GM12872 (cell line): ENCODE results near the gene PAOX.

Source experiments
- TF ChIP-seq, protein P1 (sequence below): IDR thresholded peaks from 3 replicates; pipeline ENCODE4 v1.5.1; 2011; ENCODE audit warnings: low read depth, mild to moderate bottlenecking, low read length, moderate library complexity; ENCODE audit not compliant: insufficient read depth

The PAOX gene

DNA sequence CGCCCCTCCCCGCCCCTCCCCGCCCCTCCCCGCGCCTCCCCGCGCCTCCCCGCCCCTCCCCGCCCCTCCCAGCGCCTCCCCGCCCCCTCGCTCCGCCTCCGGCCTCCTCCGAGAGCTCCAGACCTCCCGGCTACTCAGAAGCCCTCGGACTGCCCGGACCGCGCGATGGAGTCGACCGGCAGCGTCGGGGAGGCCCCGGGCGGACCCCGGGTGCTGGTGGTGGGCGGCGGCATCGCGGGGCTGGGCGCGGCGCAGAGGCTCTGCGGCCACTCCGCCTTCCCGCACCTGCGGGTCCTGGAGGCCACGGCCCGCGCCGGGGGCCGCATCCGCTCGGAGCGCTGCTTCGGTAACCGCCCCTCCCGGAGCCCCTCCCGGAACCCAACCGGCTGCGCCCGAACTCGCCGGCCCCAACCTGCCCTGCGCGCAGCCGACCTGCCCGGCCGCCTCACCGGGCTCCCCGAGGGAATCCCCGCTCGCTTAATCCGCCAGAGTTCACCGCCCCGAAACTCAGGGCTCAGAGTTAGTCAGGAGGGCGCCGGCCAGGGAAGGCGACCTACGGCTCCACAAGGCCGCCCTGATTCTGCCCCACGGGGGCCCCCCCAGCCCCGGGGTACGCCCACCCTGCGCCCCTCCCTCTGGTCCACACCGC, at the start of gene PAOX:
PAOX (plus strand) TSS at position 111 of the 649 bp plus-strand sequence; CDS start at position 166, 55 bp downstream.
- TF ChIP-seq, protein P1, sequence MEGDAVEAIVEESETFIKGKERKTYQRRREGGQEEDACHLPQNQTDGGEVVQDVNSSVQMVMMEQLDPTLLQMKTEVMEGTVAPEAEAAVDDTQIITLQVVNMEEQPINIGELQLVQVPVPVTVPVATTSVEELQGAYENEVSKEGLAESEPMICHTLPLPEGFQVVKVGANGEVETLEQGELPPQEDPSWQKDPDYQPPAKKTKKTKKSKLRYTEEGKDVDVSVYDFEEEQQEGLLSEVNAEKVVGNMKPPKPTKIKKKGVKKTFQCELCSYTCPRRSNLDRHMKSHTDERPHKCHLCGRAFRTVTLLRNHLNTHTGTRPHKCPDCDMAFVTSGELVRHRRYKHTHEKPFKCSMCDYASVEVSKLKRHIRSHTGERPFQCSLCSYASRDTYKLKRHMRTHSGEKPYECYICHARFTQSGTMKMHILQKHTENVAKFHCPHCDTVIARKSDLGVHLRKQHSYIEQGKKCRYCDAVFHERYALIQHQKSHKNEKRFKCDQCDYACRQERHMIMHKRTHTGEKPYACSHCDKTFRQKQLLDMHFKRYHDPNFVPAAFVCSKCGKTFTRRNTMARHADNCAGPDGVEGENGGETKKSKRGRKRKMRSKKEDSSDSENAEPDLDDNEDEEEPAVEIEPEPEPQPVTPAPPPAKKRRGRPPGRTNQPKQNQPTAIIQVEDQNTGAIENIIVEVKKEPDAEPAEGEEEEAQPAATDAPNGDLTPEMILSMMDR = no peak

DNA sequence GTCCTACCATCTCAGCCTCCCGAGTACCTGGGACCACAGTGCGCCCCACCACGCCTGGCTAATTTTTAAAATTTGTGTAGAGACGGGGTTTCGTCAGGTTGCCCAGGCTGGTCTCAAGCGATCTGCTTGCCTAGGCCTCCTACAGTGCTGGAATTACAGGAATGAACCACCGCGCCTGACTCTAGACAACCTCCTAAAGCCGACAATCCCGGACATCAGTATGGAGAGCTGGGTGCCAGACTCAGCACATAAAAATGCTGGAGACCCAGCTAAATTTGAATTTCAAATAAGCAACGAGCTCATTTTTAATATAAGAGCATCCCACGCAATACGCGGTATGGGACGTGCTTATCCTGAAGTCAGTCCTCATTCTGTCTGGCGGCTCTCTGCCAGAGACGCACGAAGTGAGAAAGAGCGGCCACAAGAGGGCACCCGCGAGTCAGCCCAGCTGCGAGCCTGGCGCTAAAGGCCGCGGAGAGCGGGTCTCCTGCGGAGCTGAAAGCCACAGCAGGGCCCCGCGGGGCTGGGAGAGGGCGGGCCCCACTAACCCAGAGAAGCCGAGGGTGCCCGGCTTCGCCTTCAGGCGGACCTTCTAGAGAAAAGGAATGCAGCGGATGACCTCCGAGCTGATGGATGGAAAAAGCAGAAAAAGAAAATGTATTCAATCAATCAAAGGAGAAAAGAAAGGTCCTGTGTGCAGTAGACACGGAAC, 49.4 kb upstream of the PAOX start:
- TF ChIP-seq, protein P1 = peak; percentile 90

DNA sequence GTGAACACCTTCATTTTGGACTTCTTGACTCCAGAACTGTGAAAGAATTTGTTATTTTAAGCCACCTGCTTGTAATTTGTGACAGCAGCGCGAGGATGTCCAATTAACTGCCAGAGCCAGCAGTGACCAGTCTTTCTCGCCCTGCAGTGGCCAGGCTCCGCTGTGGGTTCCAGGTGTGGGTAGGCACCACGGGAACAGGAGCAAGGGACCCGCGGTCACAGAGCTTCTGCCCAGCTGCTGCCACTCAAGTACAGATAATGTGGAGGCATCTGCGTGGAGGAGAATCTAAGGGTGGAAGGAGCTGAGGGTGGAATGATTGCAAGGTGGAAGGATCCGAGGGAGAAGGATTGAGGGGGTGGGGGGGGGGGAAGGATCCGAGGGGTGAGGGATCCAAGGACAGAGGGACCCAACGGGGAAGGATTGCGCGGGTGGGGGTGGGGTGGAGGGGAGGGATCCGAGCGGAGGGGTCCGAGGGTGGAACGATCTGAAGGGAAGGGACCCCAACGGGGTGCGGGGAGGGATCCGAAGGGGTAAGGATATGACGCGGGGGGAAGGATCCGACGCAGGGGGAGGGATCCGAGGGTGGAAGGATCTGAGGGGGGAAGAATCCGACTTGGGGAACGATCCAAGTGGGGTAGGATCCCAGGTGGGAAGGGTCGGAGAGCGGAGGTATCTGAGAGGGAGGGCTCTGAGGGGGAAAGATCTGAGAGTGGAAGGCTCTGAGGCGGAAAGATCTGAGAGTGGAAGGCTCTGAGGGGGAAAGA, 45.9 kb upstream of the PAOX start:
- TF ChIP-seq, protein P1 = no peak

DNA sequence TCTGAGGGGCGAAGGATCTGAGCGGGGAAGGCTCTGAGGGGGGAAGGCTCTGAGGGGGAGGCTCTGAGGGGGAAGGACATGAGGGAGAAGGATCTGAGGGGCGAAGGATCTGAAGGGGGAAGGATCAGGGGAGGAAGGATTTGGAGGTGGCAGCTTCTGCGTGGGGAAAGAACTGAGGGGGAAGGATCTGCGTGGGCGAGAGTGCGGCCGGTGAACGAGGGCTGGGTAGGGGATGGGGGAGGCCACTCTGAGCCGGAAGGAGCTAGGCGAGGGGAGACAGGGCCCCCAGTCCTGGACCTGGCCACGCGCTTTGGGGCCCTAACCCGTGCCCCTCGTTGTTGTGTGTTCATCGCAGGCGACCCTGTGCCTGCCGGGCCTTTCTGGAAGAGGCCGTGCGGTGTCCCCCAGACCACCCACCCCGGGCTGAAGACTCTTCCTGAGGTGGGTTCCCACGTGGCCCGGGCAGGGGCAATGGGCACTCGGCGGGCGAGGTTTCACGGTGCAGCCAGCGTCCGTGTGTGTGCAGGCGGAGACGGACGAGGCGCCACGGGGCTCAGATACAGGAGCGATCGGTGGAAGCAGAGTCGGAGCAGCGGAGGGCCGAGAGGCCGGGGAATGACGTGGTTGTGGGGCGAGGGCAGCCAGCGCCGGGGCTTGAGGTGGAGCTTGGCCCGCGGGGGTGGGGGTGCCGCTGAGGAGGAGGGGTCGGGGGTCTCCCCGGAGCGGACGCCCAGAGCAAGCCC, 44.4 kb upstream of the PAOX start:
- TF ChIP-seq, protein P1 = no peak

DNA sequence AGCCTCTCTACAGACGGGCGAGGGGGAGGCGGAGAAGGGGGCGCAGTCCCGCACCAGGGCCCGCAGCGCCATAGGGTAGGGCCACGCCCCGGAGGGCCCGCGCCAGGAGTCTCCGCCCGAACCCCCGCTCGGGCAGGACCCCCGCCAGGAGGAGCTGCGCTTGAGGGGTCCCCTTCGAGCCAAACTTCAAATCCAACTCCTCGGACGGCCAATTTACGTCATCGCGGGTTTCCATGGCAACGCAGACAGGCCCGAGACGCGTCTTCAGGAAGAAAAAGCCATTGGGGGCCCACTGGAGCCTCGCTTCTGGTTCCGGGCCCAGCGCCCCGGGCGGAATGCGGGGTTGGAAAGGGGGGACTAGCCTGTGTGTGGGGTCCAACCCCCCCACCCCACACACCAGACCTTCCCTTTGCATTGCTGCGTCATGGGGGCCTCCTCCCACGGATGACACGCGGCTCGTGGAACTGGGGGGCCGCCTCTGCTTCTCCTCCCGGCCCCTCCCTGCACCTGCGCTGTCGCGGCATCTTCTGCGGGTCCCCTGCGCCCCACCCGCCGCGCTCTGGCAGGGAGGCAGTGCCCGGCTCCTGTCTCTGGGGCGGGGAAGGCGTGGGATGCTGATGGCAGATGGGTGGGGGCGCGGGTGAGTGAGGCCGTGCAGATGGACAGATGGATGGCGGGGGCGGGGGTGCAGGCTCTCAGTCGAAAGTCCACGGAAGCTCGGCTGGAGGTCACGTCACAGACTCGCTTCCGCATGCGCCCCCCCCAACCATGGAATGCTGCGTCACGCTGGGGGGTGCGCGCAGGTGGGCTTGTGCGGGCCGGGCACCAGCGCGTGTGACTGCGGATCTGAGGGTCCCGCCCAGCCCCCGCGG, 43.6 kb upstream of the PAOX start:
- TF ChIP-seq, protein P1 = no peak

DNA sequence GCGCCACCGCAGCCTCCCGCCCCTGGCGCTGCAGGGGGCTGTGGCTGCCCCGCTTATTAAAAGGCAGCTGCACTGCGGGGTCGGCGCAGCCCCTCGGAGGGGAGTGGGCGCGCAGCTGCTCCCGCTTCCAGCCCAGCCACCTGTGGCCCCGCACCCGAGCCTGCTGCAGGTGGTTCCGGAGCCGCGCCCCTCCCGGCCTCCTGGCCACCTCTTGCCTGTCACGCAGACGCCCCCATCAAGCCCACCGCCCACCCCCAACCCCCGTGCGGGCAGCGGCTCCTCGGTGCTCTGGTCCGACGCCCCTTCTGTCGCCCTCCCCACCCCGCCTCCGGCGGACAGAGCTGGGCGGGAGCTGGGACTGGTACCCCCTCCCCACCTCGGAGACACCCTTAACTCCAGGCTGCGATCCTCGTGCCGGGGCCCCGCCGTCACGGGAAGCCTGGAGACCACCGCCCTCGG, 42.9 kb upstream of the PAOX start:
- TF ChIP-seq, protein P1 = no peak
